ENCODE measurements around the gene ABCA2. TPM values are rescaled to one million over a fixed set of nuclear protein-coding genes. Genes with fewer than 3 reads are reported as not detected.

Gene ABCA2, protein sequence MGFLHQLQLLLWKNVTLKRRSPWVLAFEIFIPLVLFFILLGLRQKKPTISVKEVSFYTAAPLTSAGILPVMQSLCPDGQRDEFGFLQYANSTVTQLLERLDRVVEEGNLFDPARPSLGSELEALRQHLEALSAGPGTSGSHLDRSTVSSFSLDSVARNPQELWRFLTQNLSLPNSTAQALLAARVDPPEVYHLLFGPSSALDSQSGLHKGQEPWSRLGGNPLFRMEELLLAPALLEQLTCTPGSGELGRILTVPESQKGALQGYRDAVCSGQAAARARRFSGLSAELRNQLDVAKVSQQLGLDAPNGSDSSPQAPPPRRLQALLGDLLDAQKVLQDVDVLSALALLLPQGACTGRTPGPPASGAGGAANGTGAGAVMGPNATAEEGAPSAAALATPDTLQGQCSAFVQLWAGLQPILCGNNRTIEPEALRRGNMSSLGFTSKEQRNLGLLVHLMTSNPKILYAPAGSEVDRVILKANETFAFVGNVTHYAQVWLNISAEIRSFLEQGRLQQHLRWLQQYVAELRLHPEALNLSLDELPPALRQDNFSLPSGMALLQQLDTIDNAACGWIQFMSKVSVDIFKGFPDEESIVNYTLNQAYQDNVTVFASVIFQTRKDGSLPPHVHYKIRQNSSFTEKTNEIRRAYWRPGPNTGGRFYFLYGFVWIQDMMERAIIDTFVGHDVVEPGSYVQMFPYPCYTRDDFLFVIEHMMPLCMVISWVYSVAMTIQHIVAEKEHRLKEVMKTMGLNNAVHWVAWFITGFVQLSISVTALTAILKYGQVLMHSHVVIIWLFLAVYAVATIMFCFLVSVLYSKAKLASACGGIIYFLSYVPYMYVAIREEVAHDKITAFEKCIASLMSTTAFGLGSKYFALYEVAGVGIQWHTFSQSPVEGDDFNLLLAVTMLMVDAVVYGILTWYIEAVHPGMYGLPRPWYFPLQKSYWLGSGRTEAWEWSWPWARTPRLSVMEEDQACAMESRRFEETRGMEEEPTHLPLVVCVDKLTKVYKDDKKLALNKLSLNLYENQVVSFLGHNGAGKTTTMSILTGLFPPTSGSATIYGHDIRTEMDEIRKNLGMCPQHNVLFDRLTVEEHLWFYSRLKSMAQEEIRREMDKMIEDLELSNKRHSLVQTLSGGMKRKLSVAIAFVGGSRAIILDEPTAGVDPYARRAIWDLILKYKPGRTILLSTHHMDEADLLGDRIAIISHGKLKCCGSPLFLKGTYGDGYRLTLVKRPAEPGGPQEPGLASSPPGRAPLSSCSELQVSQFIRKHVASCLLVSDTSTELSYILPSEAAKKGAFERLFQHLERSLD (N-terminal part only)
- 10.9 and 11.7 TPM in 2 replicates for total RNA-seq (2014; rRNA removed; shearing (Covaris generic); ENCODE audit: low replicate concordance)

DNA sequence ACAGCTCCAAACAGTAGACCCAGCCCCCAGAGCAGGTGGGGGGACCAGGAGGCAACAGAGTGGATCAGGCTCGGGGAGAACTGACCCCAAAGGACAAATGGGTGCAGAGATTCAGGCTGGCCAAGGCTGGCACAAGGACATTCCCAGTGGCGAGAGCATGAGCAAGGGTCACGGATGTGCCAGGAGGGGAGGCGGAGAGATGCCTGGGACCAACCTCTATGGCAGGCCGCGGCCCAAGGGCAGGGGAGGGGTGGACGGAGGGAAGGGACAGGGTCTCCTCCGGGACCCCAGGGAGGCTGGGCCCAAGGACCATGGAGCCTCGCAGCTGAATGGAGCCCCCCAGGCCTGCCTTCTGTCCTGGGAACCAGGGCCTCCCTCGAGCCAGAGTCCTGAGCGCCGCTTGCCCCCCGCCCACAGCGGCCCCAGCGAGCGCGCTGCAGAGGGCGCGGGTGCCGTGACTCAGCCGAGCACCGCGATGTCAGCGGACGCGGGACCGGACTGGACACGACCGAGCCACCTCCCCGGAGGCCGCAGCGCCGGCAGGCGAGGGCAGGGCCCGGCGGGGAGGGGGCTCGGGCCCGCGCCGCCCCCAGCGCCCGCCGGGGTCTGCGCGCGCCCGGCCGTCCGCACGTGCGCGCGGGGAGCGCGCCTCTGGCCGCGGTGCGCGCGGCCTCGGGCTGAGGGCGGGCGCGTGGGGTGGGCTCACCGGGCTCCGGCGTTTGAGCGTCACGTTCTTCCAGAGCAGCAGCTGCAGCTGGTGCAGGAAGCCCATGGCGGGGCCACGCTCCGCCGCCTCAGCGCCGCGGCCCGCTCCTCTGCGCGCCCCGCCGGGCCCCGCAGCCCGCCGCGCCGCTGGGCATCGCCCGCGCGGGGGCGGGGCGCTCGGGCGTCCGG lies at the start of gene ABCA2:
Gene ABCA2, minus strand, starts transcription at position 869 of the 894 bp plus-strand sequence. Its CDS starts 97 bp downstream, at position 772.
- peak; percentile 48 for DNase-seq
- no peaks in the 10 kb centered on the region for H3K36me3 ChIP-seq
- no peaks in the 10 kb centered on the region for H3K9me3 ChIP-seq
- no peaks in the 10 kb centered on the region for H3K27me3 ChIP-seq
- H3K4me3 ChIP-seq, result peak within 1 kb of the TSS; percentile 49

DNA sequence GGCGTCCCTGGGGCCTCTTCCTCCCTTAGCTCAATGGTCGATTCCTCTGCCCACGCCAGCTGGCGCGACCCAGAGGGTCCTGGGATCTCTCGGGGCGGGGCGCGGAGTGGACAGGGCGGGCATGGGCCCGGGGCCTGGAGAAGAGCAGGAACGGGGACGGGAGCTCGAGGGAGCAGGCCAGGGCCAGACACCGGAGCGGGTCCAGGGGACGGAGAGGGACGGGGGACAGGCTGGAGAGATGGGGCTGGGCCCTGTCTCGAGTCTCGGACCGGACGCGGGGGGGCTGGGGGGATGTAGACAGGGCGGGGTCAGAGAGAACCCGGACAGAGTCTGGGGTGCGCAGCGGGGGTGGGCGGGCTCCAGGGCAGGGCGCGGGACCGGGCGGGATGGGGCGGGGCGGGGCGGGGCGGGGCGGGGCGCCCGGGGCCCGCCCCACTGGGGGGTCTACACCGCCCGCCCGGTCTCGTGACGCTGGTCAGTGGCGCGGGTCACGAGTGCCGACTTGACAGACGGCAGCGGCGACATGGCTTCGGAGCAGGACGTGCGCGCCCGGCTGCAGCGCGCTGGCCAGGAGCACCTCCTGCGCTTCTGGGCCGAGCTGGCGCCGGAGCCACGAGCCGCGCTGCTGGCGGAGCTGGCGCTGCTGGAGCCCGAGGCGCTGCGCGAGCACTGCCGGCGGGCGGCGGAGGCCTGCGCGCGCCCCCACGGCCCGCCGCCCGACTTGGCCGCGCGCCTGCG lies 49.1 kb upstream of the ABCA2 start, which contains the start of gene UAP1L1:
Gene UAP1L1, plus strand, starts transcription at position 508 of the 738 bp plus-strand sequence. Its CDS starts 16 bp downstream, at position 524.
- peaks cover 25% of the 10 kb centered on the region for H3K36me3 ChIP-seq
- H3K27me3 ChIP-seq, result no peaks in the 10 kb centered on the region
- peak; percentile 90 for DNase-seq
- no peaks in the 10 kb centered on the region for H3K9me3 ChIP-seq
- peak within 1 kb of the TSS; percentile 66 for H3K4me3 ChIP-seq

DNA sequence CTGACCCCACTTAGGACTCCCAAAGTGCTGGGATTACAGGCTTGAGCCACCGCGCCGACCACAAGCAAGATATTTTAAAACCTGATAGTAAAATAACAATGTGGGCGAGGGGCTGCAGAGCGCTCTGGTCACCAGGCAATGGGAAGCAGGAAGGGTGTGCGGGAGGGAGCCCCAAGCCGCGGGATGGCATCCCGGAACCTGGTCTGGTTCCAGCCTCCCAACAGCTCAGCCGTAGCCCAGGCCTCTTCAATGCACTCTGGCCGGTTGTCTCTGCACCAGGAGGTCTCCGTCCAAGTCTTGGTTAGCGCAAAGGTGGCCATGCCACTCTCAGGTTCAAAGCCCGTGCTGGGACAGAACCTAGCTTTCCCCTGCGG lies 48.6 kb upstream of the ABCA2 start:
- H3K4me3 ChIP-seq, result peak overlapping the region; percentile 66
- H3K36me3 ChIP-seq, result peaks cover 20% of the 10 kb centered on the region
- DNase-seq, result no peak
- no peaks in the 10 kb centered on the region for H3K9me3 ChIP-seq
- no peaks in the 10 kb centered on the region for H3K27me3 ChIP-seq

DNA sequence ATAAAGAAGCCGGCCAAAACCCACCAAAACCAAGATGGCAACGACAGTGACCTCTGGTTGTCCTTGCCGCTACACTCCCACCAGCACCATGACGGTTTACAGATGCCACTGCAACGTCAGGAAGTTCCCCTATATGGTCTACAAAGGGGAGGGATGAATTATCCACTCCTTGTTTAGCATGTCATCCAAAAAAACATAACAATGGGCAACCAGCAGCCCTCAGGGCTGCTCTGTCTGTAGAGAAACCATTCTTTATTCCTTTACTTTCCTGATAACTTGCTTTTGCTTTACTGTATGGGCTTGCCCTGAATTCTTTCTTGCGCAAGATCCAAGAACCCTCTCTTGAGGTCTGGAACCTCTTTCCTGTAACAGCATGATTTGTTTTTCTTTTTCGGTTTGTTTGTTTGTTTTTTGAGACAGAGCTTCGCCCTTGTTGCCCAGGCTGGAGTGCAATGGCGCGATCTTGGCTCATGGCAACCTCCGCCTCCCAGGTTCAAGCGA lies 47.3 kb upstream of the ABCA2 start:
- no peak overlapping the region for H3K4me3 ChIP-seq
- DNase-seq, result no peak
- no peaks in the 10 kb centered on the region for H3K27me3 ChIP-seq

DNA sequence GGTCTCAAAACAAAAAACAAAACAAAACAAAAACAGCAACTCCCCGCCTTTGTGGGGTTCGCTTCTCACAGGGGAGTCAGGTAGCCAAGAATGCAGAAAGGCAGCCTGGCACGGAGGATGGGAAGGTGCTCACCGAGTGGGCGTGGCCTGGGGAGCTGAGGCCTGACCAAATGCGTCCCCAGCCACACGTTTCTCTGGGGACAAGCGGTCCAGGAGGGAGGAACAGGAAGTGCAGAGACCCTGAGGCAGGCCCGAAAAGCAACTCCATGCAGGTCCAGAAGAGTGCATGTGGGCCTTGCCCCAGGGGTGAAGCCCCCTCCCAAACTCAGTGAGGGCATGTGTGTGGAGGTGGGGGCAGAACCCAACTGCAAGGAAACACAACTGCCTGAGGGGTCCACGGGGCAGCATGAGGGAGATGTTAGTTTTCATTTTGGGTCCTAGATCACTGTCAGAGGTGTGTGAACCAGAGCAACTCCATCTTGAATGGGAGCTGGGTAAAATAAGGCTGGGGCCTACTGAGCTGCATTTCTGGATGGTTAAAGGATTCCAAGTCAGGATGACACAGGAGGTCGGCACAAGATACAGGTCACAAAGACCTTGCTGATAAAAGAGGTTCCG lies 46.7 kb upstream of the ABCA2 start:
- DNase-seq, result no peak
- Histone ChIP-seq H3K9me3 (no peaks in the 10 kb centered on the region), H3K27me3 (no peaks in the 10 kb centered on the region), H3K4me3 (no peak overlapping the region), H3K36me3 (peaks cover 12% of the 10 kb centered on the region)

More for the DNA sequence above, 47.3 kb upstream of the ABCA2 start:
- H3K36me3 ChIP-seq, result peaks cover 17% of the 10 kb centered on the region
- H3K9me3 ChIP-seq, result no peaks in the 10 kb centered on the region

DNA sequence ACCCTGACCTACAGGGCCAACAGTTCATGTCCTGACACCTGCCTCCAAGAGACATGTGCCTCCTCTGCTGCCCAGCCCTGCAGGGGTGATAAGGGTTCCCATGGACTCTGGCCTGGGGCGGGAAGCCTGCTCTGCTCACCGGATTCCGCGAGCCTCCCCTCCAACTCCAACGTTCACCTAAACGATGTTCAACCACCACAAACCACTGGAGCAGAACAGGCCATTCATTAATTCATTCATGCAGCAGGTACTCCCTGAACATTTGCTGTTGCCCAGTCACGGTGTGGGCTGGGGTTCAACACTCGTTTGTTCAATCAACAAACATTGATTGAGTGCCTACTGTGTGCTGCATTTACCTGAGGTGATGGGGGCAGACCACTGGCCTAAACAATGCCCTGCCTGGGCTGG lies 46.0 kb upstream of the ABCA2 start:
- DNase-seq, result no peak
- Histone ChIP-seq H3K27me3 (no peaks in the 10 kb centered on the region), H3K36me3 (peaks cover 5% of the 10 kb centered on the region), H3K9me3 (no peaks in the 10 kb centered on the region), H3K4me3 (no peak overlapping the region)

DNA sequence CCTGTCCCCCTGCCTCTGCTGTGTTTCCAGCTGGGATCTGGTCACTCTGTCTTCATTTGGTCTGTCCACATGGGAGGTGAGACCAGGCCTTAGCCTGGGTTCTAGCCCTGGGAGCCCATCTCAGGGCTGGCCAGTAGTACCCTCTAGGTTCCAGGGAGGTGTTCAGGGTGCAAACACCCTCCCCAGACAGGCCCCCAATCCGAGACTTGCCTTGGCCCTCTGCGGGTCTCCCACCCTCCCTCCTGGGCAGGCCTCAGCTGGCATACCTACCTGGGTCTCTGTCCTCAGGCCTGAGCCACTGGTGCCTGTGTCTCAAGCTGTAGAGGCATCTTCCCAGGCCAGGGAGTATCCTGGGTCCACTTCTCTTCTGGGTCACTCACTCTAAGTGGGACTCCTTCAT lies 43.2 kb upstream of the ABCA2 start:
- H3K4me3 ChIP-seq, result peak overlapping the region; percentile 48
- H3K9me3 ChIP-seq, result no peaks in the 10 kb centered on the region
- no peaks in the 10 kb centered on the region for H3K27me3 ChIP-seq
- H3K36me3 ChIP-seq, result no peaks in the 10 kb centered on the region
- DNase-seq, result no peak

DNA sequence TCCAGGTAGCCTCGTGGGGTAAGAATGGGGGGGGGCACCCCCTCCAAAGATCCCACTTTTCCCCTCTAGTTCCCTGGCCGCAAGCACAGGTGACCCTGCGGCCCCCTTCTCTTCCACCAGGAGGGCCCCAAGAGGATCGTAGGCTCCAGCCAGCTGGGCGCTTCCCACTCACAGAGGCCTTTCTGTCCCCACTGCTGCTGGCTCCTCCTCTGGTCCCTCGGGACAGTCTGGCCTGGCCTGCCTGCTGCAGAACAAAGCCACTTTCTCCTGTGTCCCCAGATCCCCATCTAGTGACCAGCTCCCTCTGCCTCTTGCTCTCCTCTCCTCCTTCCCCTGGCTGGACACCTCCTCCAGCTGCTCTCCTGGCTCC lies 42.9 kb upstream of the ABCA2 start:
- H3K9me3 ChIP-seq, result no peaks in the 10 kb centered on the region
- no peaks in the 10 kb centered on the region for H3K36me3 ChIP-seq
- no peaks in the 10 kb centered on the region for H3K27me3 ChIP-seq
- DNase-seq, result no peak
- H3K4me3 ChIP-seq, result peak overlapping the region; percentile 48

DNA sequence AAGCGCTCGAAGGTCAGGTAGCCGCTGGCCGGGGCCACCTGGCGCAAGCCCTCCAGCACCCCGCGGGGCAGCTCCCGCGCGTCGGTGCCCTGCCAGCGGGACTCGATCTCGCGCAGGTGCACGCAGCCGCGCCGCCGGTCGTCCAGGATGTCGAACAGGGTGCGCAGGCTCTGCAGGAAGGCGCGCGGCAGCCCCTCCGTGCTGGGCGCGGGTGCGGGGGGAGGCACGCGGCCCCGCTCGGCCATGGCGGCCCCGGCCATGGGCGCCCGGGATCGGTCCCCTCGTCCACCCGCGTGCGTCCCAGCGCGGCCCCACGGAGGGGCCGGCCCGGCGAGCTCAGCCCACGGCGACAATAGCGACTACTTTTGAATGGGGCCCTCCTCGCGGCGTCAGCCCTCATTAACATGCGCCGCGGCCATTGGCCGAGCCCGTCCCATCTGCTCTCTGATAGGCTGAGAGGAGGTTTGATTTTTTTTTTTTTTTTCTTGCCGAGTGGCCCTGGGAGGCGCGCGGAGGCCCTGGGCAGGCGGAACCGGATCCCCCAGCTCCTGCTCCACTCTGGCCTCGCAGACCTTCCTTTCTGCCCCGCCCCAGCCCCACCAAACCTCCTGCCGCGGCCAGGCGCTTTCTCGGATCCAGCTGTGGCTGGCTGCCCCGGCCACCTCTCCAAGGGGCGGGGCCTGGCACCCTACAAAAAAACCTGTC lies 42.3 kb upstream of the ABCA2 start, which contains the start of gene SAPCD2:
Gene SAPCD2, minus strand, starts transcription at position 357 of the 705 bp plus-strand sequence. Its CDS starts 97 bp downstream, at position 260.
- DNase-seq, result peak; percentile 92

DNA sequence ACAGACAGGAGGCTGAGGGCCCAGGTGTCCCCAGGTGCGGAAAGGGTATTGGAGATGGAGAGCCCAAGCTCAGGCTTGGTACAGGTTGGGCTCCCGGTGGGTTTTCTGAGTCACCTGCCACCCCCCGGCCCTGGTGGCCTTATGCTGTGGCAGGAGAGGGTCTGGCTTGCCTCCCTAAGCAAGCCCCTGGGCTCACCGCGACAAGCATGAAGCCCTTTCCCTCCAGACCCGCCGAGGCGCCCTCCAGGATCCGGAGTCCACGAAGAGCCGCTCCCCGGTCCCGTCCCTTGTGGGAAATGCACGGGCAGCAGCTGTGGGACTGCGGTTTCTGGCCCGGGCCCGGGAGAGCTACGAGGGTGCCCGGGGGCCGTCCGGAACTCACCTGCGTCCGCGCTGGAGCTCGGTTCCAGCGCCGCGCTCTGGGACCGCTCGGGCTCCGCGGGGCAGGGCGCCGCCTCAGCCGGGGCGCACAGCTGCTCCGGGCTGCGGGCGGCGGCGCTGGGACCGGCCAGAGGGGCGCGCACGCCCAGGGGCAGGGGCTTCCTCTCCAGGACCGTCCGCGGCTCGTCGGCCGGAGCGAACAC lies 41.6 kb upstream of the ABCA2 start:
- DNase-seq, result no peak
- Histone ChIP-seq H3K9me3 (no peaks in the 10 kb centered on the region), H3K27me3 (no peaks in the 10 kb centered on the region), H3K36me3 (no peaks in the 10 kb centered on the region; the same call in 1 of the 2 replicates), H3K4me3 (peak overlapping the region; percentile 45)

More for the DNA sequence above, 42.3 kb upstream of the ABCA2 start, which contains the start of gene SAPCD2:
- H3K9me3 ChIP-seq, result no peaks in the 10 kb centered on the region
- H3K4me3 ChIP-seq, result peak within 1 kb of the TSS; percentile 48
- no peaks in the 10 kb centered on the region for H3K27me3 ChIP-seq
- no peaks in the 10 kb centered on the region for H3K36me3 ChIP-seq

DNA sequence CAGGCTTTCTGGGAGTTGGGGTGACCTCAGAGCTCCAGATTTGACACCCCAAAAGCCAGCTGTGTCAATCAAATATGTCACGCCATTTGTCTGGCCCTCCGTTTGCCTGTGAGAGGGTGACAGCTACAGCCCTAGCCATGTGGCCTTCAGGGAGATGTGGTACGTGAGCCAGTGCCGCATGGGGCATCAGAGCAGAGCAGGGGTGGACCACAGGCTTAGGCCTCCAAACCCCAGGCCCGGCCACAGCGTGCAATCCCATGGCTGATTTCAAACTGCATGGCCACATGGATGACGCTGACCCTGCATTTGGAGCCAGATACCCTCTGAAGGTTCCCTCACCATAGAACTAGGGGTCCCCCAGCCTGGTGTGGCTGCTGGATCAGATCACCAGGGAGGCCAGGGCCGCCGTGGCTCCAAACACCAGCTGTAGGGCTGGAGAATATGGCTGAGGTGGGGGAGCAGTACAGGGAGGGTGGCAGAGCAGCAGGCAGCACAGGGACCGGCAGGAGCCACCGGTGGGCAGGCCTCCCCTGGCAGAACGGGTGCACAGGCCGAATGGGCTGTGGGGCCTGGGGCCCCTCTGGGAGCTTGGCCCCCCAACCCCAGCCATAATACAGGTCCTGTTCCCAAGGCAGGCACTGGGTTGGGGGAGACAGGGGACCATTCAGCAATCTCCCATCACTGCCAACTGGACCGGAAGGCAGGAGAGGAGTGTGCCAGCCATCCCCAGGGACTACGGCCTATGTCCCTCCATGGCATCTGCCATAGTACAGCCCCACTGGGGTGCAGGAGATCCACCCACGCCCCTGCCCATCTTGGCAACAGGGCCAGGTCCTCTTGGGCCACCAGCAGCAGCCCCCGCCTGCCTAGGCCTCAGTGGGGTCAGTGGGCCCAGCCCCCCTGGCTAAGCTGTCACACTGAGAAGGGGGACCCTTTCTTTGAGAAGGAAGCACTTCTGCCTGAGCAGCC lies 40.8 kb upstream of the ABCA2 start:
- DNase-seq, result no peak
- Histone ChIP-seq H3K27me3 (no peaks in the 10 kb centered on the region), H3K9me3 (no peaks in the 10 kb centered on the region), H3K36me3 (peaks cover 2% of the 10 kb centered on the region; the same call in 1 of the 2 replicates), H3K4me3 (peak overlapping the region; percentile 45)

DNA sequence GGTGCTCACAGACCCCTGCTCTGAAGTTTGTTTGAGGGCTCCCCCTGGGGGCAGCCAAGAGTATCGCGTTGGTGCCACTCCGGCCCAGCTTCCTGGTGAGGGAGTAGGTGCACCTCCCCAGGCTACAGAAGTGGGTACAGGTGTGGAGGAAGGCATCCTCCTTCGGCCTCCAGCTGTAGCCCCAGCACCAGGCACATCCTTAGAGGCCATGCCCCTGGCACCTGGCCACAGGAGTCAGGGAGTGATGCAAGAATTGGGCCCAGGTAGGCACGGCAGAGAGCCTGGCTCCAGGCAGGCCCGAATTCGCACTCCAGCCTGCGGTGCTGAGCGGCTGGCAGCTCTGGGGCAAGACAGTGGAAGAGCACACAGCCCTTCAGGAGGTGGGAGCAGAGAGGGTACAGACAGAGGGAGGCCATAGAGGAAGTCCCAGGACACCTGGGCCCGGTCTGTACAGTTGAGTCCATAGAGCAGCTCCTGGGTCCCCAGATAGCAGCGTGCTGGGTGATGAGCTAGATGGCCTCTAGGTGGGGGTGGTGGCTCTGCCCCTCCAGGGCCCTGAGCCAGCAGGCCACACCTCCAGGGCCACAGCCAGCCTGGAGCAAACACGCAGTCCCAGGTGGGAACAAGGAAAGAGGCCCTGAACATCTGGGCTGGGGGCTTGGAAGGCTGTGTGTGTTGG lies 40.0 kb upstream of the ABCA2 start:
- Histone ChIP-seq H3K36me3 (peaks cover 4% of the 10 kb centered on the region; the same call in 1 of the 2 replicates), H3K9me3 (no peaks in the 10 kb centered on the region), H3K4me3 (no peak overlapping the region), H3K27me3 (no peaks in the 10 kb centered on the region)
- peak; percentile 69 for DNase-seq

Data from MG63 (cell line).